ENCODE data around the gene COX6B2. TPM values are rescaled to one million over a fixed set of nuclear protein-coding genes. Genes with fewer than 3 reads are reported as not detected.

COX6B2 gene
- total RNA-seq, 4 donors from 2014 or later: not detected

DNA sequence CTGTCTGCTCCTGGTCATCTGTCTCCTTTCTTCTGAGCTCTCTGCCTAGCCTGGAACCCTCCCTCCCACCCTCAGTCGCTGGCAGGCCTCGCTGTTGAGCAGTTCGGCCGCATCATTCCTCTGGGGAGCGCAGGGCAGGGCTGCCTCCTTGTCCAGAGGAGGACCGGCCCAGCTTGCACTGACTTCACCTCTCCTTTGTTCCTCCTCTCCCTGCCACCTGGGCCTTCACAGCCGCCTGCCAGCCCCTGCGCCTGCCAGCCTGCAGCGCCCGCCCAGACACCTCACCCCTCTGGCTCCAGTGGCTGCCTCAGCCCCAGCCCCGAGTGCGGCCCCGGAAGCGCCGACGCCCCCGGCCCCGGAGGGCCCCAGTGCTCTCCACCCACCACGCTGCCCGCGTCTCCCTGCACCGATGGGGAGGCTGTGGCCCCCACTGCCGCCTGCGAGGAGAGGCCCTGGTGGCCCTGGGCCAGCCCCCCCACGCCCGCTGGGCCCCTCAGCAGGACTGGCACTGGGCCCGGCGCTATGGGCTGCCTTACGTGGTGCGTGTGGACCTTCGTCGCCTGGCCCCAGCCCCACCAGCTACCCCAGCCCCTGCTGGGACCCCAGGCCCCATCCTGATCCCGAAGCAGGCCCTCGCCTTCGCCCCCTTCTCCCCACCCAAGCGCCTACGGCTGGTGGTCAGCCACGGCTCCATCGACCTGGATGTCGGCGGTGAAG is 7.6 kb downstream of the COX6B2 start:
- TF ChIP-seq, protein P1, sequence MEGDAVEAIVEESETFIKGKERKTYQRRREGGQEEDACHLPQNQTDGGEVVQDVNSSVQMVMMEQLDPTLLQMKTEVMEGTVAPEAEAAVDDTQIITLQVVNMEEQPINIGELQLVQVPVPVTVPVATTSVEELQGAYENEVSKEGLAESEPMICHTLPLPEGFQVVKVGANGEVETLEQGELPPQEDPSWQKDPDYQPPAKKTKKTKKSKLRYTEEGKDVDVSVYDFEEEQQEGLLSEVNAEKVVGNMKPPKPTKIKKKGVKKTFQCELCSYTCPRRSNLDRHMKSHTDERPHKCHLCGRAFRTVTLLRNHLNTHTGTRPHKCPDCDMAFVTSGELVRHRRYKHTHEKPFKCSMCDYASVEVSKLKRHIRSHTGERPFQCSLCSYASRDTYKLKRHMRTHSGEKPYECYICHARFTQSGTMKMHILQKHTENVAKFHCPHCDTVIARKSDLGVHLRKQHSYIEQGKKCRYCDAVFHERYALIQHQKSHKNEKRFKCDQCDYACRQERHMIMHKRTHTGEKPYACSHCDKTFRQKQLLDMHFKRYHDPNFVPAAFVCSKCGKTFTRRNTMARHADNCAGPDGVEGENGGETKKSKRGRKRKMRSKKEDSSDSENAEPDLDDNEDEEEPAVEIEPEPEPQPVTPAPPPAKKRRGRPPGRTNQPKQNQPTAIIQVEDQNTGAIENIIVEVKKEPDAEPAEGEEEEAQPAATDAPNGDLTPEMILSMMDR (IDR thresholded peaks at IDR 0.05; ENCODE audit: low read depth): no peak

DNA sequence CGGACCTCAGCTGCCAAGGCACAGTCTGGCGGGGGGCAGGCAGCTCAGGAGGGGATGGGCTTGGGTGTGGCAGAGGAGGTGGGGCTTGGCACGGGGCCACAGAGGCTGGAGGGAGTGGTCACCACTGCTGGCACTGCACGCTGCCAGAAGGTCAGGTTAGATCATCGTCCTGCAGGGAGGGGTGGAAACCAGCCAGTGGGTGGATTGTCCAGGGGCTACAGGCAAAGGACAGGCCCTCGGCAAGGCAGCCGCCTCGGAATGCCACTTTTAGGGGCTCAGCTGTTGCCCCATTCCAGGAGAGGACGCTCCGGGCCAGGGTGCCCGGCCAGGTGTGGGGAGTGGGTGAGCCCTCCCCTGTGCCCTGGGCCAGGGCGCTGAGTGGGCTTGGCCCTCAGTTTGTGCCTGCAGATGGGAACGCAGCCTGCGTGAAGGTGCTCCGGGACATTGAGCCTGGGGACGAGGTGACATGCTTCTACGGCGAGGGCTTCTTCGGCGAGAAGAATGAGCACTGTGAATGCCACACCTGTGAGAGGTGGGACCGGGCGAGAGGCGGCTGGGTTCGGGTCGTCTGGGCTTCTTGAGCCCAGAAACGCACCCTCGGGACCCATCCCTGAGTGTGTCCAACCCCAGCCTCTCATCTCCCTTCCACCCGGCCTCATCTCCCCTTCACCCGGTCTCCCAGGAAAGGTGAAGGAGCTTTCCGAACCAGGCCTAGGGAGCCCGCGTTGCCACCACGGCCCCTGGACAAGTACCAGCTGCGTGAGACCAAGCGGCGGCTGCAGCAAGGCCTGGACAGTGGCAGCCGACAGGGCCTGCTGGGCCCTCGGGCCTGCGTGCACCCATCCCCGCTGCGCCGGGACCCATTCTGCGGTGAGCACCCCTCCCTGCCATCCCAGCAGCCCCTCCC is 8.4 kb downstream of the COX6B2 start:
- TF ChIP-seq, protein P1 (IDR thresholded peaks at IDR 0.05; ENCODE audit: low read depth): no peak

DNA sequence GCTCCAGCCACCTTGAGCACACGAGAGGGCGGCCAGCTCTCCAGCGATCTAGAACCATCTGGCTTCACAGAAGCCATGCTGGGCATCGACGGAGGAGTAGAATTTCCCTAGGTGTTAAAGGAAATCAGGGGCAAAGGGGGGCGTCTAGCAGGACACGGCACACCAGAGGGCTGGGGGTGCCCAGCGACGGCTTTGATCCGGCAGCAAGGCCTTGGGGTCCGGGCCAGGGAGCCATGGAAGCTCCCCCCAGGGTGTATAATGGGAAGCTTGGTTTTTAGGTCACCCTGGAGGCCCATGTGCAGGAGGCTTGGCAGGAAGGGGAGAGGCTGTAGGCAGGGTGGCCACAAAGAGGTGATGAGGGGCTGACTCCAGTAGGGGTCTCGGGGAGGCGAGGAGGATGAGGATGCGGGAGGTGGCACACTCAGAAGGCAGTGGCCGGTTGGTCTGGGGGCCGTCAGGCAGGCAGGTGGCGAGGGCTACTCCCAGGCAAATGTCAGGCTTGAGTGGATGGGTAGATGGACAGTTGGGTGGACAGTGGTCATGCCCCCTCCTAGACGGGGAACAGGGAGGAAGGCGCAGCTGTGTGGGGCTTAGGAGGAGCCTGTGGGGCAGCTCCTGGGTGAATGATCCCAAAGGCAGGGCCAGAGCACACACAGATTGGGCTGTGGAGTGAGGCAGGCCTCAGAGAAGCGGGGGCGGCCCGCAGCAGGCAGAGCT is 9.3 kb downstream of the COX6B2 start:
- TF ChIP-seq, protein P1 (IDR thresholded peaks at IDR 0.05; ENCODE audit: low read depth): no peak

DNA sequence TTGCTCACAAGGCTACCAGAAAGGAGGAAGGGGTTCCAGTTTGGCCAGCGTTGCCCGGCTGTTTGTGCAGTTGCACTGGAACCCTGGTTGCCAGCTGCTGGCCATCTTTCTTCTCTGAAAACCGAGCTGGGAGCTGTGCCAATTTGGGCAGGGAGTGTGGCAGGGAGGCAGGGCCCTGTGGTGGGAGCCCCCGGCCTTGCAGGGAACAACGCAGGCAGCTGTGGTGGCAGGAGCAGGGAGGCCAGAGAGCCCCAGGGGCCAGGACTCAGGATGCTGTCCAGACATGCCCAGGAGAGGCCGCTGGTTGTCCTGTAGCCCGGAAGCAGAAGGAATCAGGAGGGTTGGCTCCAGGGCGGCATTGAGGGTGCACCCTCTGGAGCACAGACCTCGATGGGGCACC is 10.1 kb downstream of the COX6B2 start:
- TF ChIP-seq, protein P1 (IDR thresholded peaks at IDR 0.05; ENCODE audit: low read depth): no peak

DNA sequence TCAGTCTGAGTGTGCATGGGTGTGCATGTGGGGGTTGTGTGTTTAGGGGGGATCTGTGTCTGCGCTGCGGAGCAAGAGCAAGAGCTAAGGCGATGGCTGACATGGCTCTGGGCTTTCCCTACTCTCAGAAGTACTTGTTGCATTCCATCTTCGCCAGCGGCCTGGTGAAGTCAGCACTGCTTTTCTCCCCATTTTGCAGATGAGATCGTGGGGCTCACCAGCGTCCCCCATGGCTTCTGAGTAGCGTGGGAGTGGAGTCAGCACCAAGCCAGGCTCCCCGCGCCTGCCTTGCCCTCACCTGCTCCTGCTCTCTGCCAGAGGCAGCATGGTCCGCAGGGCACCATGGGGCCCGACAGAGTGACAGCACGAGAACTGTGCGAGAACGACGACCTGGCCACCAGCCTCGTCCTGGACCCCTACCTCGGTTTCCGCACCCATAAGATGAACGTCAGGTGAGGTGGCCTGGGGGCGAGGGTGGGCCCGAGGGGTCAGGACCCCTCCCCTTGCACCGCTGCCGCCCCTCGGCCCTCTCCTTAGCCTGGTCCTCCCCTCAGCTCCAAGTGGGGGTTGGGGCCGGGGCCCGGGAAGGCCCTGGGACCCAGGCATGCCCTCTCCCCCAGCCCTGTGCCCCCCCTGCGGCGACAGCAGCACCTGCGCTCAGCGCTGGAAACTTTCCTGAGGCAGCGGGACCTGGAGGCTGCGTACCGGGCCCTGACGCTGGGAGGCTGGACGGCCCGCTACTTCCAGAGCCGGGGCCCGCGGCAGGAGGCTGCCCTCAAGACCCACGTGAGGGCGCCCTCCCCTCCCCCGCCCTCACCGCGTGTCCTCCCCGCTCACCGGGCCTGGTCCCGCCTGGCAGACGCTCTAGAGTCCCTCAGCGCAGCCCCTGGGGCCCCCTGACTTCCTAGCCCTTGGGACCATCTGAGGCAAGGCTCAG is 12.7 kb downstream of the COX6B2 start:
- TF ChIP-seq, protein P1 (IDR thresholded peaks at IDR 0.05; ENCODE audit: low read depth): no peak

DNA sequence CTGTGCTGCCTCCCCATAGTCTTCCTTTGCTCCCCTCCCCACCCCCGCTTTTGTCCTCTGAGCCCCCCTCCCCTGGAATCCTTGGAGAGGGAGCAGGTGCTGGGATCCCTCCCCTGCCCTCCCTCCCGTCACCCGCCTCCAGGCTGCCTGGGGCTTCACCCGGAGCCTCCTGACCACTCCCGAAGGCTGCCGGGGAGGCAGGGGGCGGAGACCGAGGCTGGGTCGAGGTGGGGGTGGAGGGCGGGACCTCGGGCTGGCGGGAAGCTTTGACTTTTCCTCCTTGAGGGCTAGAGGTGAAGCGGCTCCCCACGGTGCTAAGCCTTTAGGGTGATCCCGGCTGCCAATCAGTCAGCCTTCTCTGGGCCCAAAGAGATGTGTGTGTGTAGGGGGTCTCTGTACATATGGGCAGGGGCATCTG is 13.3 kb downstream of the COX6B2 start:
- TF ChIP-seq, protein P1 (IDR thresholded peaks at IDR 0.05; ENCODE audit: low read depth): no peak

Measured in subcutaneous adipose tissue (tissue), 4 donors.